Ovary (tissue), 3 donors: ENCODE results near the gene CACNA2D1.

Source experiments
- POLR2A ChIP-seq: fragments of 450-650 bp; IDR thresholded peaks from one replicate; pipeline ENCODE4 v1.6.1; 2017; ENCODE audit warnings: antibody characterized with exemption, mild to moderate bottlenecking, moderate library complexity
- TF ChIP-seq, protein P1 (sequence below), 3 donors: fragments of 450-650 bp in 2 of 3; fragments of 200-600 bp in 1 of 3; IDR thresholded peaks; one replicate each; pipeline versions ENCODE4 v1.5.1 to v1.8.0; 2016 to 2022; ENCODE audit warnings: antibody characterized with exemption in 3 of 3, mild to moderate bottlenecking in 1 of 3
- donor health status: DM: no; HTN: no; CAD: no.

DNA sequence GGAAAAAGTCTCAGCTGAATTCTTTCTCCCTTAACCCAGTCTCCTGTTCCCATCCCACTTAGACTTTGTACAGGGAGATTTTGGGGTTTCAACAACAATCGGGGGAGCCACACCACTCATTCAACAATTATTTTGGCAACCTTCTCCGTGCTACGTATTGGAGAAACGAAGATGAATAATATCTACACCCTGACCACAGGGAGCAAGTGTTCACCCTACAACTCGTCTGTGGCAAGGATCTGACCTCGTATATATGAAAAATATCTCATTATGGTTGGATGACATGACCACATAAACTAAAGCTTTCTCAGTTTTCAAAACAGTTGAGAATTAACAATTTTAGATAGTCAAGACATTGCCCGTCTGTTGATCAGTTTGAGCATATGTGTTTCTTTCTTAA, 302.1 kb downstream of the CACNA2D1 start:
- TF ChIP-seq, protein P1, sequence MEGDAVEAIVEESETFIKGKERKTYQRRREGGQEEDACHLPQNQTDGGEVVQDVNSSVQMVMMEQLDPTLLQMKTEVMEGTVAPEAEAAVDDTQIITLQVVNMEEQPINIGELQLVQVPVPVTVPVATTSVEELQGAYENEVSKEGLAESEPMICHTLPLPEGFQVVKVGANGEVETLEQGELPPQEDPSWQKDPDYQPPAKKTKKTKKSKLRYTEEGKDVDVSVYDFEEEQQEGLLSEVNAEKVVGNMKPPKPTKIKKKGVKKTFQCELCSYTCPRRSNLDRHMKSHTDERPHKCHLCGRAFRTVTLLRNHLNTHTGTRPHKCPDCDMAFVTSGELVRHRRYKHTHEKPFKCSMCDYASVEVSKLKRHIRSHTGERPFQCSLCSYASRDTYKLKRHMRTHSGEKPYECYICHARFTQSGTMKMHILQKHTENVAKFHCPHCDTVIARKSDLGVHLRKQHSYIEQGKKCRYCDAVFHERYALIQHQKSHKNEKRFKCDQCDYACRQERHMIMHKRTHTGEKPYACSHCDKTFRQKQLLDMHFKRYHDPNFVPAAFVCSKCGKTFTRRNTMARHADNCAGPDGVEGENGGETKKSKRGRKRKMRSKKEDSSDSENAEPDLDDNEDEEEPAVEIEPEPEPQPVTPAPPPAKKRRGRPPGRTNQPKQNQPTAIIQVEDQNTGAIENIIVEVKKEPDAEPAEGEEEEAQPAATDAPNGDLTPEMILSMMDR (IDR thresholded peaks at IDR 0.05) = no peak
- no peak for TF ChIP-seq POLR2A
